Fibroblast of villous mesenchyme (primary cell): Measurements from ENCODE around the gene FMN1. TPM values are rescaled to one million over a fixed set of nuclear protein-coding genes. Genes with fewer than 3 reads are reported as not detected.

Experiments used
- DNase-seq: peaks from one replicate; pipeline ENCODE4 v3.0.0-alpha.2; 2010; ENCODE audit warnings: low read depth
- H3K4me3 ChIP-seq: 2 replicates; pipeline ENCODE4 v1.5.1; 2011; ENCODE audit warnings: low read depth, mild to moderate bottlenecking, low read length
- CTCF ChIP-seq: IDR thresholded peaks from 2 replicates; pipeline ENCODE4 v1.5.1; 2012; ENCODE audit warnings: low read depth, mild to moderate bottlenecking, low read length; ENCODE audit not compliant: insufficient read depth
- total RNA-seq: library from RNA; depleted of rRNA; stranded (reverse); fragments of >200 nt; gene quantifications from 2 replicates; pipeline ENCODE4 v1.2.3, GENCODE V29; 2012

Gene FMN1
- total RNA-seq, 1 donor, result 8.6 TPM

GRCh38 chr15:32792436-32792835 is 402.1 kb downstream of the FMN1 start:
- no peak for DNase-seq
- H3K4me3 ChIP-seq, result no peak overlapping the region
- TF ChIP-seq CTCF, result no peak

- DNase-seq, result peak; percentile 46
- TF ChIP-seq CTCF, result no peak
- no peak overlapping the region for H3K4me3 ChIP-seq
Observed at GRCh38 chr15:32790352-32790999, 404.0 kb downstream of the FMN1 start.

- DNase-seq, result no peak
- TF ChIP-seq CTCF, result no peak
- no peak overlapping the region for H3K4me3 ChIP-seq
Observed at GRCh38 chr15:32787949-32788348, 406.6 kb downstream of the FMN1 start.

GRCh38 chr15:32786906-32787305 is 407.6 kb downstream of the FMN1 start:
- no peak for TF ChIP-seq CTCF
- H3K4me3 ChIP-seq, result no peak overlapping the region
- DNase-seq, result peak; percentile 55

- no peak overlapping the region for H3K4me3 ChIP-seq
- no peak for TF ChIP-seq CTCF
- DNase-seq, result peak; percentile 50
Observed at GRCh38 chr15:32784581-32784980, 409.9 kb downstream of the FMN1 start.

GRCh38 chr15:32781781-32782180 is 412.7 kb downstream of the FMN1 start:
- peak; percentile 18 for DNase-seq
- H3K4me3 ChIP-seq, result no peak overlapping the region
- no peak for TF ChIP-seq CTCF
